Ishikawa (cell line): ENCODE measurements around the gene SLC7A6.

Source experiments
- EP300 ChIP-seq: IDR thresholded peaks from 2 replicates; pipeline ENCODE4 v1.6.1; 2012; ENCODE audit warnings: borderline replicate concordance
- MAX ChIP-seq: IDR thresholded peaks from 2 replicates; pipeline ENCODE4 v1.6.1; 2012

GRCh38 chr16:68300734-68301459 lies 36.6 kb downstream of the SLC7A6 start:
- TF ChIP-seq MAX: no peak
- no peak for TF ChIP-seq EP300
